GM12865 (cell line): ENCODE results near the gene SUPT6H.

Source experiments
- DNase-seq: peaks from one replicate; pipeline ENCODE4 v3.0.0; 2010; ENCODE audit warnings: low read depth
- H3K4me3 ChIP-seq: 2 replicates; pipeline ENCODE4 v1.5.1; 2011; ENCODE audit warnings: mild to moderate bottlenecking, low read depth, low read length, control low read depth
- CTCF ChIP-seq: IDR thresholded peaks from 2 replicates; pipeline ENCODE4 v1.5.1; 2011; ENCODE audit warnings: low read length, control low read depth, low read depth, inconsistent platforms; ENCODE audit not compliant: insufficient read depth; ENCODE audit errors: missing control alignments

The SUPT6H gene

GRCh38 chr17:28618464-28618863, 43.5 kb upstream of the SUPT6H start:
- no peak for DNase-seq
- no peak overlapping the region for H3K4me3 ChIP-seq
- no peak for TF ChIP-seq CTCF

- no peak overlapping the region for H3K4me3 ChIP-seq
- no peak for DNase-seq
- no peak for TF ChIP-seq CTCF
Observed at GRCh38 chr17:28620010-28620409, 42.0 kb upstream of the SUPT6H start.

- no peak for DNase-seq
- H3K4me3 ChIP-seq = no peak overlapping the region
- TF ChIP-seq CTCF = no peak
Observed at GRCh38 chr17:28622186-28622585, 39.8 kb upstream of the SUPT6H start.

- no peak for DNase-seq
- TF ChIP-seq CTCF = no peak
Observed at GRCh38 chr17:28623696-28624095, 38.3 kb upstream of the SUPT6H start.

GRCh38 chr17:28624148-28624547, 37.9 kb upstream of the SUPT6H start:
- no peak for DNase-seq
- H3K4me3 ChIP-seq = no peak overlapping the region
- no peak for TF ChIP-seq CTCF

More at GRCh38 chr17:28623696-28624095, 38.3 kb upstream of the SUPT6H start:
- no peak overlapping the region for H3K4me3 ChIP-seq

GRCh38 chr17:28626818-28627217, 35.2 kb upstream of the SUPT6H start:
- H3K4me3 ChIP-seq = no peak overlapping the region
- TF ChIP-seq CTCF = no peak
- DNase-seq = no peak

- no peak for DNase-seq
- no peak overlapping the region for H3K4me3 ChIP-seq
- no peak for TF ChIP-seq CTCF
Observed at GRCh38 chr17:28634206-28634865, 27.7 kb upstream of the SUPT6H start.
